Iris pigment epithelial cell (primary cell): Measurements from ENCODE around the gene NUP210.

Experiments
- DNase-seq: peaks from one replicate; pipeline ENCODE4 v3.0.0-alpha.2; 2011; ENCODE audit warnings: low read depth

Gene NUP210

GRCh38 chr3:13373975-13374586, 46.0 kb downstream of the NUP210 start:
- no peak for DNase-seq

GRCh38 chr3:13372656-13373055, 47.5 kb downstream of the NUP210 start:
- DNase-seq, result no peak

GRCh38 chr3:13372126-13372525, 48.0 kb downstream of the NUP210 start:
- no peak for DNase-seq

- no peak for DNase-seq
These were observed 48.7 kb downstream of the NUP210 start for GRCh38 chr3:13371100-13372075.

- DNase-seq, result no peak
These were observed 49.5 kb downstream of the NUP210 start for GRCh38 chr3:13370609-13371008.

GRCh38 chr3:13370055-13370454, 50.1 kb downstream of the NUP210 start:
- no peak for DNase-seq

GRCh38 chr3:13368834-13369233, 51.3 kb downstream of the NUP210 start:
- no peak for DNase-seq

- DNase-seq, result no peak
These were observed 52.4 kb downstream of the NUP210 start for GRCh38 chr3:13367728-13368127.

- DNase-seq, result no peak
These were observed 54.4 kb downstream of the NUP210 start for GRCh38 chr3:13365390-13366379.

GRCh38 chr3:13364602-13365271, 55.4 kb downstream of the NUP210 start:
- peak; percentile 7 for DNase-seq

GRCh38 chr3:13362551-13362950, 57.6 kb downstream of the NUP210 start:
- no peak for DNase-seq

GRCh38 chr3:13359916-13360315, 60.2 kb downstream of the NUP210 start:
- no peak for DNase-seq

- DNase-seq, result no peak
These were observed 61.5 kb downstream of the NUP210 start for GRCh38 chr3:13358643-13359042.

GRCh38 chr3:13358051-13358450, 62.1 kb downstream of the NUP210 start:
- no peak for DNase-seq

- DNase-seq, result no peak
These were observed 63.0 kb downstream of the NUP210 start for GRCh38 chr3:13357074-13357473.

GRCh38 chr3:13353936-13354542, 66.1 kb downstream of the NUP210 start:
- DNase-seq, result peak; percentile 28

GRCh38 chr3:13353506-13353905, 66.6 kb downstream of the NUP210 start:
- no peak for DNase-seq

- DNase-seq, result peak; percentile 46
These were observed 67.4 kb downstream of the NUP210 start for GRCh38 chr3:13352621-13353131.

GRCh38 chr3:13349823-13350222, 70.3 kb downstream of the NUP210 start:
- no peak for DNase-seq

GRCh38 chr3:13348661-13349396, 71.3 kb downstream of the NUP210 start:
- no peak for DNase-seq
